K562 (cell line): ENCODE data around the gene PBX2. TPM values are rescaled to one million over a fixed set of nuclear protein-coding genes. Genes with fewer than 3 reads are reported as not detected.
A peak's percentile ranks its signal among the peaks of the same experiment; 100 is the strongest.

Experiments
- HDAC1 ChIP-seq, 2 experiments: fragments of 450-650 bp; IDR thresholded peaks; 2 replicates each; pipeline ENCODE4 v1.6.1; 2016 to 2017; ENCODE audit warnings: inconsistent platforms in 1 of 2, mild to moderate bottlenecking in 1 of 2, moderate library complexity in 1 of 2
- MLLT1 ChIP-seq, 2 experiments: fragments of 450-650 bp; IDR thresholded peaks; 2 replicates each; pipeline ENCODE4 v1.6.1; 2016
- POLR2A ChIP-seq: fragments of 450-650 bp; conservative IDR thresholded peaks from 2 replicates; pipeline ENCODE4 v1.6.1; 2016
- POLR2B ChIP-seq: fragments of 450-650 bp; IDR thresholded peaks from 2 replicates; pipeline ENCODE4 v1.6.1; 2018; ENCODE audit warnings: low read depth; ENCODE audit not compliant: partially characterized antibody
- SRF ChIP-seq, 2 experiments: fragments of 250-450, 450-650 bp in 1 of 2; sonication (Bioruptor Pico) in 1 of 2; sonication (generic) in 1 of 2; formaldehyde crosslinking; IDR thresholded peaks; 2 replicates each; pipeline versions ENCODE4 v1.5.0 to v1.5.1; 2020 to 2022; ENCODE audit warnings: mild to moderate bottlenecking in 1 of 2, missing genetic modification reagents in 1 of 2
- SUPT5H ChIP-seq: fragments of 450-650 bp; IDR thresholded peaks from 2 replicates; pipeline ENCODE4 v1.6.1; 2016
- VEZF1 ChIP-seq: fragments of 200-800 bp; sonication (Bioruptor generic); IDR thresholded peaks from 2 replicates; pipeline ENCODE4 v1.6.1; 2017; ENCODE audit warnings: missing genetic modification characterization, missing compliant biosample characterization
- ZBTB26 ChIP-seq: fragments of 450-650 bp; formaldehyde crosslinking; IDR thresholded peaks from 2 replicates; pipeline ENCODE4 v1.4.0; 2022; ENCODE audit warnings: missing genetic modification characterization
- polyA plus RNA-seq, 8 experiments: library from polyadenylated mRNA; depleted of rRNA in 4 of 8; stranded (reverse) in 5 of 8; unstranded in 3 of 8; fragments of >200 nt; fragmentation: Nextera tagmentation in 2 of 8; fragmentation: Illumina TruSeq in 1 of 8; extraction: Ambion mirVana in 2 of 8; extraction: Trizol in 1 of 8; gene quantifications; 2 replicates each; pipeline versions ENCODE4 v1.2.1 to v1.2.3, GENCODE V29; 2011 to 2014; ENCODE audit warnings: inconsistent platforms in 1 of 8, missing spikeins in 1 of 8
- total RNA-seq, 7 experiments: library from RNA; depleted of rRNA in 6 of 7; stranded (reverse); fragments of >200 nt in 6 of 7; fragmentation: Illumina TruSeq in 2 of 7; extraction: Trizol in 2 of 7; gene quantifications; 2 replicates each; pipeline versions ENCODE4 v1.2.1 to v1.2.3, GENCODE V29; 2011 to 2021; ENCODE audit warnings: low replicate concordance in 1 of 7

Gene PBX2
- total and polyA plus RNA-seq, 9 of the 15 experiments (the other 6 are each of a cell fraction or from before 2014, with no cell fraction given): 1.9 to 134 (median 62.5) TPM

DNA sequence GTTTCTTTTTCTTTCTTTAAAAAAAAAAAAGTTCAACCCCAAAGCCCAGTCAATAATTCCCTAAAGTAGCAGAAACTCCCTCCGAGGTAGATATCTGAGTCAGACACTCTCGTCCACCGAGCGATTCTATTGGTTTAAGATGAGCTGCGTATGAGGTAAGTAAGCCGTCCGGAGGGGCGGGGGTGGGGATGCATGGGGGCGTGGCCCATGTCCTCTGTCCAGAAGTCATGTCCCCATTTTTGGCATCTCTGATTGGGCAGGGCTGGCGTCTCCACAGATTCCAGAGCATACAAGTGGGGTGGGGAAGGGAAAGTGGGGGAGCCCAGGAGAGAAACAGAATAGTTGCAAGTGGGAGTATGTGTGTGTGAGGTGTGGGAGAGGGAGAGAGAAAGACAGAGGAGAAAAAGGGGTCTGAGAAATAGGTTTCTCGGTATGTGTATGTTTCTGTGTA is 4.3 kb downstream of the PBX2 start (continued):
- TF ChIP-seq HDAC1 (IDR thresholded peaks at IDR 0.05) (0 out of 4 replicates have a peak, but pooled peaks of 1 of the 2 experiments have one; percentile 38), SRF (CRISPR knock-in tag; IDR thresholded peaks at IDR 0.05) (0 out of 4 replicates have a peak, but pooled peaks of 1 of the 2 experiments have one; percentile 38), SUPT5H (peak; percentile 70), ZBTB26 (CRISPR knock-in tag) (0 out of 2 replicates have a peak, but pooled peaks have one; percentile 18), POLR2B (peak; percentile 79), POLR2A (peak; percentile 68), VEZF1 (CRISPR knock-in tag) (peak; percentile 64), MLLT1 (IDR thresholded peaks at IDR 0.05) (0 out of 4 replicates have a peak, but pooled peaks of 1 of the 2 experiments have one; percentile 20)
- TF ChIP-seq, all 486 proteins: peak for 25; not testable (repeated sequence) for 461
